ENCODE results near the gene EIF6.

The EIF6 gene

DNA sequence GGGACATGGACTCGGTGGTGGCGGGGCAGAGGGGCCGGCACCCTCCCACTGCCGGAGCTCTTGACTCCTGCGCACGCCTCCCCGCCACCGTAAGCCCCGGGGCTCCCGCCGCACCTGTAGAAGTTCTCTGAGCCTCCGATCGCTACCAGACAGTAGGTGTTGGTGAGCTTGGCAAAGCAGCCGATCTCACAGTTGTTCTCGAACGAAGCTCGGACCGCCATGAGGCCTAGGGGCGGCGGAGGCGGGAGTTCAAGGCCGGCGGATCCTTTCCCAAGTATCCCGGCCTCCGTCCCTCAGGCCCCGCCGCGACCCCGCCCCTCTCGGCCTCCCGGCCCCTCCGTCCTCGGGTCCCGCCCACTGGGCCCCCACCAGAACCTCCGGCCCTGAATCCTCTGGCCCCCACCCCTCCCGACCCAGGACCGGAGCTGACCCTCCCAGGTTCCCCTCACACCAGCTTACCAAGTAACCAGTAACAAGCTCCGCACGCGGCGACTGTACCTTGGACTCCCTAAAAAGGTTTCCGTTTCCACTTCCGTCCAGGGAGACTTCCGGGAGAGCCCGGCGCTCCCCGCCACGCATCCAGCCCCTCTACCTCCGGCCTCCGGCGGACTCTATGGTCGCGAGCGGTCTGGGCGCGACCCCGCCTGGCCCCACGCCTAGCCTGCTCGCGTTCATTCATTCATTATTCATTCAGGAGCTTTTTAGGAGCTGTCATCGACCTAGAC is at the start of gene EIF6:
TSS of gene EIF6 (minus strand) at position 506 of the 725 bp plus-strand sequence. CDS start at position 221, 285 bp downstream.
- H3K27me3 Mint-ChIP-seq (ENCODE audit: low read depth): no peaks in the 10 kb centered on the region
- no peaks in the 10 kb centered on the region for H3K9me3 Mint-ChIP-seq
- peaks cover 22% of the 10 kb centered on the region for H3K4me1 Mint-ChIP-seq (ENCODE audit: low read depth)
- H3K4me3 Mint-ChIP-seq: peak within 1 kb of the TSS; percentile 92
- H3K27ac Mint-ChIP-seq: peak within 1 kb of the TSS; percentile 89
- H3K36me3 Mint-ChIP-seq (ENCODE audit: low read depth): peaks cover 11% of the 10 kb centered on the region

DNA sequence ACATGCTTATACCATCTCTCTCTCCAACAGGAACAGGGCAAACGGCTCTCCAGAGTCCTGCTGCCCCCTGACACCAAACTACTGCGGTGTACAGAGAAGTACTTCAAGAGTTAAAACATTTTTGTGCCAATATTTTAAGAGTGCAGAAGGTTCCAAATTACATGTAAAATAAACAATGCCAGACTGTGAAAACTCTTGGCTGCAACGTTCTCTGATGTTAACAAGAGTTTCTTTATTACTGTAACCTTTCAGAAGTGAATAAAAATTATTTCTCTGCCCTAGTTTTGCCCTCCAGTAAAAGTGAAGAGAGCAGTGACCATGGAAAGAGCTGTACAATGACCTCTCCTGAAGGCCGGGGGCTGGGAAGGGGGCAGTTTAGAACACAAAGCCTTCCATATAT is 49.0 kb upstream of the EIF6 start:
- Mint-ChIP-seq H3K27ac (no peak overlapping the region), H3K36me3 (ENCODE audit: low read depth) (no peaks in the 10 kb centered on the region), H3K27me3 (ENCODE audit: low read depth) (no peaks in the 10 kb centered on the region), H3K9me3 (no peaks in the 10 kb centered on the region), H3K4me3 (no peak overlapping the region), H3K4me1 (ENCODE audit: low read depth) (peaks cover 10% of the 10 kb centered on the region)

DNA sequence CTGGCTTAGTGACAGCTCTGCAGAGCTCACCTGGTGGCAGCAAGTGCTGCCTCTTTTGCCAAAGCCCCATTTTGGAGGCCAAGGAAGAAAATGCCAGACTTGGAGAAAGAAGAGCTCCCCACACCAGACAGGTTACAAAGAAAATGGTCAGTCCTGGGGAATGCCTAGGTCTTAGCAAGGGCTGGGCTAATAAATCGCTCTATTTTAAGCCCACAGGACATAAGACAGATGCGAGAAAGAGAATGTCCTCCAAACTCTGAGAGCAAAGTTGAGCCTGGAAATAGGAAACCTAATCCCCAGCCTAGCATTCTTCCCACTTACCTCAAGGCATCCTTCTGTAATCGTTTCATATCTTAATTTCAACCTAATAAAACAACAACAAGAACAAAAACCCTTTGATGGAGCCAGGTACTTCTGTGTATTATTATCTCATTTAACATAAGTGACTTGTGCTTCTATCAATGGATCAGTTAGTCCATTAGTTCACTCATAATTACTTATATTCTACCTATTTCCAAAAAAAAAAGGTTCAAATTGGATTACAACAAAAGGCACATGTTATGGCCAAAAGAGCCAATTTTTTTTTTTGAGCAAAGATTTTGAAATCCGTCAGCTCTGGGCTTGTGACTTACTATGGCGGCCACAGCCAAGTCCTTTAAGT is 48.1 kb upstream of the EIF6 start:
- H3K9me3 Mint-ChIP-seq: no peaks in the 10 kb centered on the region
- no peaks in the 10 kb centered on the region for H3K27me3 Mint-ChIP-seq (ENCODE audit: low read depth)
- peaks cover 10% of the 10 kb centered on the region for H3K4me1 Mint-ChIP-seq (ENCODE audit: low read depth)
- H3K27ac Mint-ChIP-seq: no peak overlapping the region
- H3K4me3 Mint-ChIP-seq: no peak overlapping the region
- no peaks in the 10 kb centered on the region for H3K36me3 Mint-ChIP-seq (ENCODE audit: low read depth)

- H3K27me3 Mint-ChIP-seq (ENCODE audit: low read depth): no peaks in the 10 kb centered on the region
- H3K9me3 Mint-ChIP-seq: no peaks in the 10 kb centered on the region
- H3K4me1 Mint-ChIP-seq (ENCODE audit: low read depth): peaks cover 10% of the 10 kb centered on the region
- peaks cover 3% of the 10 kb centered on the region for H3K36me3 Mint-ChIP-seq (ENCODE audit: low read depth)
- no peak overlapping the region for H3K4me3 Mint-ChIP-seq
- H3K27ac Mint-ChIP-seq: no peak overlapping the region
These were observed 45.0 kb upstream of the EIF6 start for GRCh38 chr20:35329435-35330139.

- no peak overlapping the region for H3K27ac Mint-ChIP-seq
- H3K36me3 Mint-ChIP-seq (ENCODE audit: low read depth): peaks cover 3% of the 10 kb centered on the region
- no peaks in the 10 kb centered on the region for H3K9me3 Mint-ChIP-seq
- no peak overlapping the region for H3K4me3 Mint-ChIP-seq
- H3K27me3 Mint-ChIP-seq (ENCODE audit: low read depth): no peaks in the 10 kb centered on the region
- peaks cover 10% of the 10 kb centered on the region for H3K4me1 Mint-ChIP-seq (ENCODE audit: low read depth)
These were observed 44.1 kb upstream of the EIF6 start for GRCh38 chr20:35328689-35329088.

DNA sequence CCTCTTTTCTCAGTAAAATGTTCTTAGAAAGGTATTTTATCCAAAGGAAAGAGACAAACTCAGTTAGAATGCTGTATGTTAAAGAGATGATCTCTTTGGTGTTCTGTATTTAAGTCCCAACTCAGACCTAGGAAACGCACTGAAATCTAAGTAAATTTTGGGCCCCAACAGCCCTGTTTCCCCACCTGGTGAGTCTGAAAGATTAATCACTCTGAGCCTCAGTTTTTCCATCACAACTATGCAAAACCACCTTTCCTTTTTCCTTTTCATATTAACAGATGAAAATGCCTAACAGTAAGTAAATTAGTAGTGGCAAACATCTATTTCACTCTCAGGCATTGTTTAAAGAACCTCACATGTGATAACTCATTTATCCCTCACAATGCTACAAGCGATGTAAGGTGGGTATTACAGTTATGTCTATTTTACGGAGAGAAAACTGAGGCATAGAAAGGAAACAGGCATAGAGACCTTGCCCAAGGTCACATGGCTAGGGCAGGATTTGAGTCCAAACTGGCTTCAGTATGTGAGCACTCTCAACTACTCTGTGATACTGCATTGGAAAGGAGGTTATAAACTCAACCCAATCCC is 43.6 kb upstream of the EIF6 start:
- Mint-ChIP-seq H3K4me1 (ENCODE audit: low read depth) (peaks cover 12% of the 10 kb centered on the region), H3K4me3 (no peak overlapping the region), H3K36me3 (ENCODE audit: low read depth) (peaks cover 3% of the 10 kb centered on the region), H3K9me3 (no peaks in the 10 kb centered on the region), H3K27me3 (ENCODE audit: low read depth) (no peaks in the 10 kb centered on the region), H3K27ac (no peak overlapping the region)

- peaks cover 15% of the 10 kb centered on the region for H3K4me1 Mint-ChIP-seq (ENCODE audit: low read depth)
- H3K4me3 Mint-ChIP-seq: no peak overlapping the region
- H3K27me3 Mint-ChIP-seq (ENCODE audit: low read depth): no peaks in the 10 kb centered on the region
- H3K27ac Mint-ChIP-seq: no peak overlapping the region
- no peaks in the 10 kb centered on the region for H3K9me3 Mint-ChIP-seq
- peaks cover 3% of the 10 kb centered on the region for H3K36me3 Mint-ChIP-seq (ENCODE audit: low read depth)
These were observed 42.8 kb upstream of the EIF6 start for GRCh38 chr20:35327074-35327976.

DNA sequence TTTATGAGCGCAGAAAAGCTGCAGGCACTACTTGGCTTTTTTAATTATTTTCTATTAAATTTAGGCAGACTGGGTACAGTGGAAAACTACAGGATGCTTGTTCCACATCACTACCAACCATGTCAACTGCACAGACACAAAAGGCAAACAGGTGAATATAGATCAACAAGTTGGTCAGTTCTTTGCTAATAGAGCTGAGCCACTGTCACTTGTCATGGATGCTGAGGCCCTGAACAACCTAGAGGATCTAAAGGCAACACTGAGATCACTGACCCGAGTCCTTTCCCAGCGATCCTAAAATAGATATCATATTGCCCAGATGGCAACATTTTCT is 42.1 kb upstream of the EIF6 start:
- H3K4me1 Mint-ChIP-seq (ENCODE audit: low read depth): peaks cover 15% of the 10 kb centered on the region
- H3K27ac Mint-ChIP-seq: no peak overlapping the region
- no peaks in the 10 kb centered on the region for H3K27me3 Mint-ChIP-seq (ENCODE audit: low read depth)

GRCh38 chr20:35326021-35326739 is 41.6 kb upstream of the EIF6 start:
- H3K27ac Mint-ChIP-seq: no peak overlapping the region
- no peaks in the 10 kb centered on the region for H3K9me3 Mint-ChIP-seq
- peaks cover 15% of the 10 kb centered on the region for H3K4me1 Mint-ChIP-seq (ENCODE audit: low read depth)
- H3K36me3 Mint-ChIP-seq (ENCODE audit: low read depth): peaks cover 3% of the 10 kb centered on the region
- no peaks in the 10 kb centered on the region for H3K27me3 Mint-ChIP-seq (ENCODE audit: low read depth)
- no peak overlapping the region for H3K4me3 Mint-ChIP-seq

More for the DNA sequence above, 42.1 kb upstream of the EIF6 start:
- Mint-ChIP-seq H3K4me3 (no peak overlapping the region), H3K9me3 (no peaks in the 10 kb centered on the region), H3K36me3 (ENCODE audit: low read depth) (peaks cover 3% of the 10 kb centered on the region)

- Mint-ChIP-seq H3K9me3 (no peaks in the 10 kb centered on the region), H3K4me3 (no peak overlapping the region), H3K36me3 (ENCODE audit: low read depth) (peaks cover 5% of the 10 kb centered on the region), H3K4me1 (ENCODE audit: low read depth) (peaks cover 15% of the 10 kb centered on the region), H3K27me3 (ENCODE audit: low read depth) (no peaks in the 10 kb centered on the region), H3K27ac (no peak overlapping the region)
These were observed 40.8 kb upstream of the EIF6 start for GRCh38 chr20:35325401-35325800.

- no peaks in the 10 kb centered on the region for H3K27me3 Mint-ChIP-seq (ENCODE audit: low read depth)
- H3K27ac Mint-ChIP-seq: no peak overlapping the region
- H3K9me3 Mint-ChIP-seq: no peaks in the 10 kb centered on the region
- peaks cover 27% of the 10 kb centered on the region for H3K4me1 Mint-ChIP-seq (ENCODE audit: low read depth)
- no peak overlapping the region for H3K4me3 Mint-ChIP-seq
- peaks cover 5% of the 10 kb centered on the region for H3K36me3 Mint-ChIP-seq (ENCODE audit: low read depth)
These were observed 36.0 kb upstream of the EIF6 start for GRCh38 chr20:35320396-35321126.

DNA sequence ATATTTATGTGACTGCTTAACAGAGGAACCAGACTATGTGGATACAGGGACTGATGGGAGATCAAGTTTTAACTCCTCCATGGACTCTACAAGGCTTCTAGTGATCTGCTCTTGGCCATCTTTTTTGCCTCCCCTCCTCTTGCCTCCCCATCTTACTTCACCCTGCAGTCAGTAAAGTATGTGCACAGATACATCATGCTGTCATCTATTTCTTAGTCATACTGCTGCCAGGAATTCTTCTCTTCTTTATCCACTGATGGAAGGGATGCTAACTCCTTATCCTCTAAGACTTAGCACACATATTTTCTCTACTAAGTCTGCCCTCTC is 35.3 kb upstream of the EIF6 start:
- Mint-ChIP-seq H3K4me3 (no peak overlapping the region), H3K36me3 (ENCODE audit: low read depth) (peaks cover 5% of the 10 kb centered on the region), H3K4me1 (ENCODE audit: low read depth) (peaks cover 33% of the 10 kb centered on the region), H3K27me3 (ENCODE audit: low read depth) (no peaks in the 10 kb centered on the region), H3K9me3 (no peaks in the 10 kb centered on the region), H3K27ac (no peak overlapping the region)

GRCh38 chr20:35319192-35319870 is 34.8 kb upstream of the EIF6 start:
- Mint-ChIP-seq H3K27me3 (ENCODE audit: low read depth) (no peaks in the 10 kb centered on the region), H3K36me3 (ENCODE audit: low read depth) (peaks cover 7% of the 10 kb centered on the region), H3K4me3 (no peak overlapping the region), H3K9me3 (no peaks in the 10 kb centered on the region), H3K27ac (no peak overlapping the region), H3K4me1 (ENCODE audit: low read depth) (peaks cover 38% of the 10 kb centered on the region)
